Measurements from ENCODE around the gene SWT1. TPM values are rescaled to one million over a fixed set of nuclear protein-coding genes. Genes with fewer than 3 reads are reported as not detected.

Gene SWT1
- 2.1 and 2.2 TPM in 2 replicates for total RNA-seq (2014; rRNA removed; shearing (Covaris generic))

GRCh38 chr1:185156854-185157598 is at the start of gene SWT1, which contains the start of gene TRMT1L:
Gene SWT1, plus strand, starts transcription at chr1:185157167. Its CDS starts 3,675 bp downstream, at chr1:185160842.
Gene TRMT1L, minus strand, starts transcription at chr1:185156953. Its CDS starts 241 bp downstream, at chr1:185156712.

GRCh38 chr1:185317034-185317885 is 160.3 kb downstream of the SWT1 start, which contains the start of gene IVNS1ABP:
Gene IVNS1ABP, minus strand, starts transcription at chr1:185317243. Its CDS starts 7,750 bp downstream, at chr1:185309493.

Small RNA genes within 50 kb of the gene (small RNA-seq; reads per million reads assigned to genes)
- gene RF00019 = not detected

Other genes starting within 250 kb of the SWT1 start
- gene NIBAN1, start 182.7 kb upstream of the SWT1 start, total RNA-seq (2014; rRNA removed; shearing (Covaris generic)) = 74.8 and 76.5 TPM in 2 replicates
- gene RNF2, start 111.6 kb upstream of the SWT1 start, total RNA-seq (2014; rRNA removed; shearing (Covaris generic)) = 26.2 and 26.9 TPM in 2 replicates
- gene TRMT1L, start 214 bp upstream of the SWT1 start, total RNA-seq (2014; rRNA removed; shearing (Covaris generic)) = 13.7 and 20.7 TPM in 2 replicates
- 92.2 and 104 TPM in 2 replicates for gene IVNS1ABP, start 160.1 kb downstream of the SWT1 start, total RNA-seq (2014; rRNA removed; shearing (Covaris generic))